B cell (primary cell): ENCODE data around the gene PARD3B.

Source experiments
- EZH2 ChIP-seq: IDR thresholded peaks from 2 replicates; pipeline ENCODE4 v1.6.1; 2012; ENCODE audit warnings: borderline replicate concordance, low read depth, mild to moderate bottlenecking, moderate library complexity, low read length; ENCODE audit not compliant: insufficient read depth, poor library complexity, severe bottlenecking
- TF ChIP-seq, protein P1 (sequence below): fragments of 200-600 bp; IDR thresholded peaks from one replicate; pipeline ENCODE4 v1.8.0; 2022; ENCODE audit warnings: antibody characterized with exemption, mild to moderate bottlenecking

DNA sequence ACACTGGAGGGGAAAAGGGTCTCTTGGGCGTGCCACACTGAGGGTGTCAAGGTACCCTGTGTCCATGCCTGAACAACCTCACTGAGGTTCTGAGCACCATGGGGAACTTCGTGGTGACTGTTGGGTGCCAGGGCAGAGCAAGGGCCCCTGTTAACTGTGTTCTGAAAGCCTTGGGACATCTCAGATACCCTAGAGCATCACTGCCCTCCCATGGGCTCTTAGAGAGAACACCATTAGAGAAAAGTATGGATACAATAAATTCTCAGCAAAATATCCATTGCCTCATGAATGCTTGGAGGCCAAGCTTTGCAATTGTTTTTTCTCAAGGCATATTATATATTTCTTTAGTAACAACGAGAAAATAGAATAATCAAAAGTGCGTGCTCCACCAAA is 648.6 kb downstream of the PARD3B start:
- TF ChIP-seq, protein P1, sequence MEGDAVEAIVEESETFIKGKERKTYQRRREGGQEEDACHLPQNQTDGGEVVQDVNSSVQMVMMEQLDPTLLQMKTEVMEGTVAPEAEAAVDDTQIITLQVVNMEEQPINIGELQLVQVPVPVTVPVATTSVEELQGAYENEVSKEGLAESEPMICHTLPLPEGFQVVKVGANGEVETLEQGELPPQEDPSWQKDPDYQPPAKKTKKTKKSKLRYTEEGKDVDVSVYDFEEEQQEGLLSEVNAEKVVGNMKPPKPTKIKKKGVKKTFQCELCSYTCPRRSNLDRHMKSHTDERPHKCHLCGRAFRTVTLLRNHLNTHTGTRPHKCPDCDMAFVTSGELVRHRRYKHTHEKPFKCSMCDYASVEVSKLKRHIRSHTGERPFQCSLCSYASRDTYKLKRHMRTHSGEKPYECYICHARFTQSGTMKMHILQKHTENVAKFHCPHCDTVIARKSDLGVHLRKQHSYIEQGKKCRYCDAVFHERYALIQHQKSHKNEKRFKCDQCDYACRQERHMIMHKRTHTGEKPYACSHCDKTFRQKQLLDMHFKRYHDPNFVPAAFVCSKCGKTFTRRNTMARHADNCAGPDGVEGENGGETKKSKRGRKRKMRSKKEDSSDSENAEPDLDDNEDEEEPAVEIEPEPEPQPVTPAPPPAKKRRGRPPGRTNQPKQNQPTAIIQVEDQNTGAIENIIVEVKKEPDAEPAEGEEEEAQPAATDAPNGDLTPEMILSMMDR = no peak
- no peak for TF ChIP-seq EZH2
